ENCODE results near the gene ALK.
A peak's percentile ranks its signal among the peaks of the same experiment; 100 is the strongest.

DNA sequence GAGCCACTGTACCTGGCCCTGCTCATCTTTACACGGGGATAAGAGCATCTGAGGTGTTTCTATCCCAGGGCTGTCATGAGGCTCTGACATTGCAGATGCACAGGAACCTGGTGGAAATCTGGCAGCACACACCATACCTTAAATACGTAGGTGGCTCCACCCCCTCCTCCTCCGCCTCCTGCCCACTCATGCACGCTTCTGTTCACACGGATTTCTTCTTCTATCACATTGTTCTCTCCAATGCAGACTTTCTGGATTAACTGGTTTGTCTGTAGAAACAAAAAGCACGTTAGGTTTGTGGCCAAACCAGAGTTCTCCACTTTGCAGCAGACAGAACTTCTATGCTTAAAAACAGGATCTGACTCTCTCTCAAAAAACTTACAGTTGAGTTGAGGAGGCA is 688.0 kb downstream of the ALK start:
- TF ChIP-seq CTCF (IDR thresholded peaks at IDR 0.05): no peak
- TF ChIP-seq POLR2A (IDR thresholded peaks at IDR 0.05): peak in 1 of 2 donors; percentile 27

Data from thyroid gland (tissue), 4 donors.